Measurements from ENCODE around the gene GTF3C1. TPM values are rescaled to one million over a fixed set of nuclear protein-coding genes. Genes with fewer than 3 reads are reported as not detected.

Gene GTF3C1
- total RNA-seq, 1 experiment from 2014 or later, result 121 TPM

GRCh38 chr16:27514806-27515205 lies 34.9 kb downstream of the GTF3C1 start:
- H3K4me3 ChIP-seq (ENCODE audit: low read depth in 2 of 2, low read length in 2 of 2), result no peak overlapping the region
- CTCF ChIA-PET, result interaction anchor here (0.6 kb wide), 1 partner anchor 14 kb away, joined by 4 read pairs; no protein-coding TSS in a partner anchor

GRCh38 chr16:27511657-27512448 lies 37.9 kb downstream of the GTF3C1 start:
- intact Hi-C loops (cut with micrococcal nuclease; ENCODE audit: unreplicated experiment), result no loop called here
- H3K36me3 ChIP-seq (ENCODE audit: control insufficient read depth, insufficient read depth, low read length), result peaks cover 10% of the 10 kb centered on the region; the same call in 1 of the 2 replicates
- no peaks in the 10 kb centered on the region for H3K9me3 ChIP-seq (ENCODE audit: control insufficient read depth, insufficient read depth, low read depth, low read length)
- no peaks in the 10 kb centered on the region for H3K27me3 ChIP-seq (ENCODE audit: control insufficient read depth, insufficient read depth, low read length)
- ChIA-PET POLR2A (no interaction called here), CTCF (interaction anchor here (0.6 kb wide), 1 partner anchor 10 kb away, joined by 3 read pairs; no protein-coding TSS in a partner anchor)
- in situ Hi-C loops (cut with HindIII; ENCODE audit: low pct_unique_long_range_greater_than_20kb, low sequenced_read_pairs), result no loop called here
- ATAC-seq (no peak), DNase-seq (ENCODE audit: low read depth, low spot score) (no peak)
- TF ChIP-seq TCF7L2 (IDR thresholded peaks at IDR 0.05; ENCODE audit: low read depth, low read length) (no peak), SIN3A (IDR thresholded peaks at IDR 0.05; ENCODE audit: borderline replicate concordance, insufficient read depth, low read depth, low read length) (no peak), POLR2AphosphoS5 (IDR thresholded peaks at IDR 0.05; ENCODE audit: low read depth, low read length) (no peak), CTCF (IDR thresholded peaks at IDR 0.05) (no peak)
- H3K4me3 ChIP-seq (ENCODE audit: low read depth in 2 of 2, low read length in 2 of 2), result no peak overlapping the region
- H3K4me1 ChIP-seq (ENCODE audit: control insufficient read depth, insufficient read depth, low read length), result no peaks in the 10 kb centered on the region
- H3K27ac ChIP-seq (ENCODE audit: low read length), result no peak overlapping the region
- no TSS peak for BruUV-seq (replicated peaks)

More at GRCh38 chr16:27514806-27515205, 34.9 kb downstream of the GTF3C1 start:
- POLR2A ChIA-PET, result no interaction called here
- ATAC-seq (no peak), DNase-seq (ENCODE audit: low read depth, low spot score) (no peak)
- Histone ChIP-seq H3K9me3 (ENCODE audit: control insufficient read depth, insufficient read depth, low read depth, low read length) (no peaks in the 10 kb centered on the region), H3K36me3 (ENCODE audit: control insufficient read depth, insufficient read depth, low read length) (no peaks in the 10 kb centered on the region; the same call in 1 of the 2 replicates), H3K4me1 (ENCODE audit: control insufficient read depth, insufficient read depth, low read length) (no peaks in the 10 kb centered on the region), H3K27ac (ENCODE audit: low read length) (no peak overlapping the region), H3K27me3 (ENCODE audit: control insufficient read depth, insufficient read depth, low read length) (no peaks in the 10 kb centered on the region)
- TF ChIP-seq SIN3A (IDR thresholded peaks at IDR 0.05; ENCODE audit: borderline replicate concordance, insufficient read depth, low read depth, low read length), result no peak
- no peak for TF ChIP-seq REST (IDR thresholded peaks at IDR 0.05; ENCODE audit: insufficient read depth in 1 of 2, low read depth in 2 of 2, low read length in 1 of 2)
- no peak for TF ChIP-seq TCF7L2 (IDR thresholded peaks at IDR 0.05; ENCODE audit: low read depth, low read length)
- no peak for TF ChIP-seq POLR2AphosphoS5 (IDR thresholded peaks at IDR 0.05; ENCODE audit: low read depth, low read length)
- TF ChIP-seq CTCF (IDR thresholded peaks at IDR 0.05), result no peak
- in situ Hi-C loops (cut with HindIII; ENCODE audit: low pct_unique_long_range_greater_than_20kb, low sequenced_read_pairs), result no loop called here
- intact Hi-C loops (cut with micrococcal nuclease; ENCODE audit: unreplicated experiment), result no loop called here
- no TSS peak for BruUV-seq (replicated peaks)

Measured in Panc1 (cell line).